BJ (cell line): ENCODE measurements around the gene CPVL. TPM values are rescaled to one million over a fixed set of nuclear protein-coding genes. Genes with fewer than 3 reads are reported as not detected.
A peak's percentile ranks its signal among the peaks of the same experiment; 100 is the strongest.

Experiments used
- CTCF ChIA-PET: fragments of 350-600 bp; formaldehyde crosslinking; extraction: SDS; loops from one replicate; lab custom pipeline; 2021; ENCODE audit warnings: antibody characterized with exemption, inconsistent platforms; lab: Yijun Ruan, JAX
- POLR2A ChIA-PET: fragments of 300-600 bp; sonication (Branson Sonifier 250); formaldehyde crosslinking; extraction: SDS; loops from one replicate; lab custom pipeline; 2021; ENCODE audit warnings: antibody characterized with exemption; lab: Charles Lee
- DNase-seq: peaks from one replicate; pipeline ENCODE4 v3.0.0-alpha.2; 2011; ENCODE audit warnings: low read depth
- H3K27me3 ChIP-seq: 2 replicates; pipeline ENCODE4 v1.6.0; 2011; ENCODE audit warnings: low read length; ENCODE audit not compliant: control insufficient read depth, insufficient read depth
- H3K36me3 ChIP-seq: 2 replicates; pipeline ENCODE4 v1.5.1; 2011; ENCODE audit warnings: low read length; ENCODE audit not compliant: control insufficient read depth, insufficient read depth
- H3K4me3 ChIP-seq: 2 replicates; pipeline ENCODE4 v1.5.1; 2011; ENCODE audit warnings: low read depth, mild to moderate bottlenecking, control low read depth, low read length
- polyA plus RNA-seq: library from polyadenylated mRNA; depleted of rRNA; stranded (reverse); fragments of >200 nt; gene quantifications from 2 replicates; pipeline ENCODE4 v1.2.3, GENCODE V29; 2011
- TF ChIP-seq, protein P1 (sequence below): IDR thresholded peaks from 2 replicates; pipeline ENCODE4 v1.5.1; 2011; ENCODE audit warnings: low read depth, mild to moderate bottlenecking, control low read depth, inconsistent platforms, low read length, moderate library complexity; ENCODE audit not compliant: insufficient read depth

The CPVL gene
- polyA plus RNA-seq, 1 experiment, result not detected

DNA sequence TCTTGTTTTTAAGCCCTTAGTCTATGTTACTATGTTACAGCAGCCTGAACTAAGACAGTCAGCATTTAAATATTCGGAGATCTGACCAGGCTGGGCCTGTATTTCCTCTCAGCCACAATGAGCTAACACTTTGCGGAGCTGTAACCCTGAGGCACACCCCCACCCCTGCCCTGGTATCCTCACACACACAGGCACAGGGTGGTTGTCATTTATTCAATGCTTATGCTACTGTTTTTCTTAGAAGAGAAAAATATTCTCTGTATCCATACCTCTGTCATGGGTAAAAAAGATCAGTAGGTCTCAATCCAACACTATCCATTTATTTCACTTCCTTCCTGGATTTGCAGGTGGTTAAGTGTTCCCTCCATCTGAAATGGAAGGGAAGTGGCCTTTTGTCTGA, 107.9 kb downstream of the CPVL start:
- DNase-seq, result no peak
- Histone ChIP-seq H3K36me3 (no peaks in the 10 kb centered on the region), H3K27me3 (no peaks in the 10 kb centered on the region), H3K4me3 (no peak overlapping the region)
- TF ChIP-seq, protein P1, sequence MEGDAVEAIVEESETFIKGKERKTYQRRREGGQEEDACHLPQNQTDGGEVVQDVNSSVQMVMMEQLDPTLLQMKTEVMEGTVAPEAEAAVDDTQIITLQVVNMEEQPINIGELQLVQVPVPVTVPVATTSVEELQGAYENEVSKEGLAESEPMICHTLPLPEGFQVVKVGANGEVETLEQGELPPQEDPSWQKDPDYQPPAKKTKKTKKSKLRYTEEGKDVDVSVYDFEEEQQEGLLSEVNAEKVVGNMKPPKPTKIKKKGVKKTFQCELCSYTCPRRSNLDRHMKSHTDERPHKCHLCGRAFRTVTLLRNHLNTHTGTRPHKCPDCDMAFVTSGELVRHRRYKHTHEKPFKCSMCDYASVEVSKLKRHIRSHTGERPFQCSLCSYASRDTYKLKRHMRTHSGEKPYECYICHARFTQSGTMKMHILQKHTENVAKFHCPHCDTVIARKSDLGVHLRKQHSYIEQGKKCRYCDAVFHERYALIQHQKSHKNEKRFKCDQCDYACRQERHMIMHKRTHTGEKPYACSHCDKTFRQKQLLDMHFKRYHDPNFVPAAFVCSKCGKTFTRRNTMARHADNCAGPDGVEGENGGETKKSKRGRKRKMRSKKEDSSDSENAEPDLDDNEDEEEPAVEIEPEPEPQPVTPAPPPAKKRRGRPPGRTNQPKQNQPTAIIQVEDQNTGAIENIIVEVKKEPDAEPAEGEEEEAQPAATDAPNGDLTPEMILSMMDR, result no peak
- ChIA-PET POLR2A (no interaction called here), CTCF (interaction anchor here (1.2 to 1.3 kb wide), 2 partner anchors 82 to 111 kb away, joined by 3 to 4 read pairs; no protein-coding TSS in a partner anchor)

DNA sequence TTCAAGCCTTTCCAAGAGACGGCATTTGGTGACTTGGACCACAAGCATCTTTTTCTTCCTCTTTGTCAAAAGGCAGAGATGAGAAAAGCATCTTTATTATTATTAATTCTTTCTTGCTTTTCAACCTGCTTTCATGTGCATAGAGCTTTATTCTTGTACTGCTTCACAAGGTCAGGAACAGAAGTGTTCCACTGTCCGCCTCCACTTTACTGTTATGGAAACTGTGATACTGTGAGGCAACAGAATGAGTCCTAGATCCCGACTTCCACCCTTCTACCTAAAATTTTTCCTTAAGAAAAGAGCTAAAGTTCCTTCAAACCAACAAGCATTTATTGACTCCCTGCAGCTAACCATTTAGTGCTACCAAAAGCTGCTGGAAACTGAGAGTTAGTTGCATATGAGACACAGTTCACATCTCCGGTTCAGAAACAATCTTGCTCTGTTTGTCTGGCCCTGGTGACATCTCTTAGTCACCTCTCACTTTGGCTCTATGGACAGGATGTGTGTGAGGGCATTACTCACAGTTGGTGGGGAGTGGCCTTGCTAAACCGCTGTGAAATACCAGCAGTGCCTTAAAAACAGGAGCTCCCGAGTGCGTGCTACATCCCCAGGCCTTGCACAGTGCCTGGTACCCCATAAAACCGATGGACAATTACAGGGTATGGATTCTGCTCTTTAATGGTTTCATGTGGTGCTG, 111.1 kb downstream of the CPVL start:
- Histone ChIP-seq H3K36me3 (no peaks in the 10 kb centered on the region), H3K4me3 (no peak overlapping the region), H3K27me3 (no peaks in the 10 kb centered on the region)
- ChIA-PET CTCF (interaction anchor here (1.3 to 2.8 kb wide), 2 partner anchors 79 to 108 kb away, joined by 3 to 11 read pairs; no protein-coding TSS in a partner anchor), POLR2A (no interaction called here)
- TF ChIP-seq, protein P1, result no peak
- peak; percentile 19 for DNase-seq

DNA sequence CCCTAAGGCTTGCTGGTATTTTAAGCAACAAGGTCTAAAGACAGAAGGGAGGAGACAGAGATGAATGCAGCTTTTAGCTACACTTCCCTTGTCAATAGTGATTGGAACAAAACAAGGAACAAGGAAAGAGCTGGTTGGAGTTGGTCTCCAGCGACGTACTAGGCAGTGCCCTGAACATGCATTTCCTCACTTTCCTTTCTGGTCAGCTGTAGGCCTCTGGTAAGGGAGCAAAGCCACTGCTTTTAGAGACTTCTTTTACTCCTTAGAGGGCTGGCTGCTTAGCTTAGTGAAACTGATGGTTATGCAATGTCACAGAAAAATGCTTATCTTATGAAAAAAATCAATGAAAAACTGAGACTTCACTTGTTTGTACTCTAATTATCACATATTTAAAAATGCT, 112.8 kb downstream of the CPVL start:
- H3K27me3 ChIP-seq, result no peaks in the 10 kb centered on the region
- DNase-seq, result no peak
- POLR2A ChIA-PET, result no interaction called here
- no peak overlapping the region for H3K4me3 ChIP-seq
- TF ChIP-seq, protein P1, result no peak
- H3K36me3 ChIP-seq, result no peaks in the 10 kb centered on the region
- CTCF ChIA-PET, result interaction anchor here (1.2 to 2.8 kb wide), 3 partner anchors 106 to 112 kb away, joined by 3 to 11 read pairs (median 6); no protein-coding TSS in a partner anchor

DNA sequence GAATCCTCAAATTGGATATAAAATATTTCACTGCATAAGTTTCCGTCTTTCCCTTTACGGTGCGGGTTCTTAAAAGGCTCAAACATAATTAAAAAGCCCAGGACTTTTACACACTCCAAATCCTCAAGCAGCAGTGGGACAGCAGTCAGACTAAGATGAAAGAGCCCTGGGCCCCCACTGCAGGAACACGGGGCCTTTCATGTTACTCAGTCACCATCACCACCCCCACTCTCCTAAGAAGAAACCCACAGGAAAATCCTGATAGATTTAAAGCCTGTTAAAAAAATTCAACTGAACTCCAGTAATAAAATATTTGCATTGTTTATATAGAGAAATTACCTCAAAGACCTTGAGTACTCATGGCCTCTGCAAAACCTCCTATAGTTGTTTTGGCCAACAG, 114.2 kb downstream of the CPVL start:
- no peak for DNase-seq
- CTCF ChIA-PET, result interaction anchor here (2.0 kb wide), 1 partner anchor 109 kb away, joined by 6 read pairs; no protein-coding TSS in a partner anchor
- TF ChIP-seq, protein P1, result no peak
- Histone ChIP-seq H3K27me3 (no peaks in the 10 kb centered on the region), H3K4me3 (no peak overlapping the region), H3K36me3 (no peaks in the 10 kb centered on the region)
- POLR2A ChIA-PET, result no interaction called here

DNA sequence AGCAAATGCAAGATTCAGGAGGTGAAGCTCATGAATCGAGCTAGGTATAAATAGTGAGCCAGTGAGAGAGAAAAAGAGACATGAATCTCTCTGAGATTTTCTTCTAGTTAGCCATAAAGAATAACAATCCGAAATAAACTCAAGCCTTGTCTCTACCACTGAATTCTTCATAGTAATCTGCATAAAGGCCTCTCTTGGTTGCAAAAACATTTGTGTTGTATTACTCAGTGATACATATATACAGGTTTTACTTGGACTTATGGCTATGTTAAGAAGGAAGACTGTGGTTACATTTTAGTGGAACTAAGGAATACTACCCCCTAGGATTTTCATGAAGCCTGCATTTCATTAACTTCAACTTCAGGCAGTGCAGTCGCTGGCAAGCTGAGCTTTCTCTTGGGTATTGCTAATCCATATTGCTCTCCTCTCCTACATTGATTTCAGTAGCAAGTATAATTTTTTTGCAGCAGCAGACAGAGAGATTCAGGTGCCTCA, 115.5 kb downstream of the CPVL start:
- ChIA-PET POLR2A (no interaction called here), CTCF (interaction anchor here (0.7 kb wide), 1 partner anchor 73 kb away, joined by 3 read pairs; no protein-coding TSS in a partner anchor)
- TF ChIP-seq, protein P1, result no peak
- no peak for DNase-seq
- no peaks in the 10 kb centered on the region for H3K36me3 ChIP-seq
- H3K4me3 ChIP-seq, result no peak overlapping the region
- no peaks in the 10 kb centered on the region for H3K27me3 ChIP-seq
